HG03025 (cell line): ENCODE measurements around the gene ANOS1.
"Not testable (repeated sequence)": the region's sequence is repeated elsewhere in the genome, so short reads cannot be mapped to it uniquely, and the experiment has no call there.

Source experiments
- ATAC-seq: cut with Tn5 transposase; IDR thresholded peaks from one replicate; pipeline ENCODE4 v1.9.1; 2021; ENCODE audit warnings: mild to moderate bottlenecking, moderate library complexity; ENCODE audit not compliant: unreplicated experiment, low FRiP score

ANOS1 gene

GRCh38 chrX:8636497-8636896 lies 95.4 kb downstream of the ANOS1 start:
- ATAC-seq, result no peak

- ATAC-seq, result no peak
These were observed 96.1 kb downstream of the ANOS1 start for GRCh38 chrX:8635812-8636211.

GRCh38 chrX:8632924-8633323 lies 99.0 kb downstream of the ANOS1 start:
- ATAC-seq, result no peak

- no peak for ATAC-seq
These were observed 102.1 kb downstream of the ANOS1 start for GRCh38 chrX:8629871-8630270.

- ATAC-seq, result no peak
These were observed 104.1 kb downstream of the ANOS1 start for GRCh38 chrX:8627796-8628195.

- ATAC-seq, result no peak
These were observed 124.6 kb downstream of the ANOS1 start for GRCh38 chrX:8607326-8607725.

- ATAC-seq, result no peak
These were observed 127.8 kb downstream of the ANOS1 start for GRCh38 chrX:8604131-8604530.

GRCh38 chrX:8591501-8591900 lies 140.4 kb downstream of the ANOS1 start:
- no peak for ATAC-seq

- ATAC-seq, result no peak
These were observed 145.0 kb downstream of the ANOS1 start for GRCh38 chrX:8586953-8587352.

- no peak for ATAC-seq
These were observed 152.3 kb downstream of the ANOS1 start for GRCh38 chrX:8579602-8580001.

GRCh38 chrX:8576821-8577220 lies 155.1 kb downstream of the ANOS1 start:
- no peak for ATAC-seq

GRCh38 chrX:8565729-8566128 lies 166.2 kb downstream of the ANOS1 start:
- ATAC-seq, result no peak

- no peak for ATAC-seq
These were observed 183.5 kb downstream of the ANOS1 start for GRCh38 chrX:8548446-8548845.

- no peak for ATAC-seq
These were observed 185.2 kb downstream of the ANOS1 start for GRCh38 chrX:8546715-8547114.

GRCh38 chrX:8520791-8521190 lies 211.1 kb downstream of the ANOS1 start:
- no peak for ATAC-seq

- no peak for ATAC-seq
These were observed 211.8 kb downstream of the ANOS1 start for GRCh38 chrX:8520178-8520577.

- no peak for ATAC-seq
These were observed 227.5 kb downstream of the ANOS1 start for GRCh38 chrX:8504451-8504850.

- not testable (repeated sequence) for ATAC-seq
These were observed 229.8 kb downstream of the ANOS1 start for GRCh38 chrX:8502101-8502500.

- ATAC-seq, result no peak
These were observed 231.7 kb downstream of the ANOS1 start for GRCh38 chrX:8500203-8500602.

GRCh38 chrX:8495036-8495435 lies 236.9 kb downstream of the ANOS1 start:
- not testable (repeated sequence) for ATAC-seq

GRCh38 chrX:8484360-8484949 lies 247.5 kb downstream of the ANOS1 start:
- no peak for ATAC-seq
